MM.1S (cell line): ENCODE results near the gene ARHGEF19.

Experiments
- DNase-seq: peaks from one replicate; pipeline ENCODE4 v3.0.0-alpha.2; 2015
- H2AFZ ChIP-seq: fragments of 300-600 bp; sonication (generic); 2 replicates; pipeline ENCODE4 v1.6.0; 2016; ENCODE audit warnings: antibody characterized with exemption, low read length
- H3F3A ChIP-seq: fragments of 300-600 bp; sonication (generic); 2 replicates; pipeline ENCODE4 v1.6.1; 2016; ENCODE audit warnings: mild to moderate bottlenecking, antibody characterized with exemption, low read length, moderate library complexity, mixed read lengths; ENCODE audit not compliant: insufficient read depth
- H3K27ac ChIP-seq: fragments of 300-600 bp; sonication (generic); 2 replicates; pipeline ENCODE4 v1.5.1; 2016; ENCODE audit warnings: mild to moderate bottlenecking, low read length
- H3K27me3 ChIP-seq: fragments of 300-600 bp; sonication (generic); replicated peaks from 2 replicates; pipeline ENCODE4 v1.6.0; 2016; ENCODE audit warnings: low read length; ENCODE audit not compliant: insufficient read depth
- H3K36me3 ChIP-seq: fragments of 300-600 bp; sonication (generic); replicated peaks from 2 replicates; pipeline ENCODE4 v1.6.1; 2016; ENCODE audit warnings: mild to moderate bottlenecking, low read length, mixed read lengths; ENCODE audit not compliant: insufficient read depth
- H3K4me1 ChIP-seq: fragments of 300-600 bp; sonication (generic); 2 replicates; pipeline ENCODE4 v1.6.1; 2016; ENCODE audit warnings: low read length, mixed read lengths
- H3K4me2 ChIP-seq: fragments of 300-600 bp; sonication (generic); 2 replicates; pipeline ENCODE4 v1.6.0; 2016; ENCODE audit warnings: low read depth, low read length
- H3K4me3 ChIP-seq: fragments of 300-600 bp; sonication (generic); 2 replicates; pipeline ENCODE4 v1.5.1; 2016; ENCODE audit warnings: low read length, mixed read lengths
- H3K79me2 ChIP-seq: fragments of 300-600 bp; sonication (generic); 2 replicates; pipeline ENCODE4 v1.6.1; 2016; ENCODE audit warnings: mixed run types, low read length, mixed read lengths
- H3K9ac ChIP-seq: fragments of 300-600 bp; sonication (generic); 2 replicates; pipeline ENCODE4 v1.6.1; 2016; ENCODE audit warnings: low read length, mixed read lengths
- H3K9me2 ChIP-seq: fragments of 300-600 bp; sonication (generic); replicated peaks from 2 replicates; pipeline ENCODE4 v1.6.1; 2016; ENCODE audit warnings: mild to moderate bottlenecking, low read length, mixed read lengths; ENCODE audit not compliant: insufficient read depth
- H3K9me3 ChIP-seq: fragments of 300-600 bp; sonication (generic); replicated peaks from 2 replicates; pipeline ENCODE4 v1.6.1; 2016; ENCODE audit warnings: mild to moderate bottlenecking, low read length, mixed read lengths; ENCODE audit not compliant: insufficient read depth
- H4K20me1 ChIP-seq: fragments of 300-600 bp; sonication (generic); 2 replicates; pipeline ENCODE4 v1.6.1; 2016; ENCODE audit warnings: mild to moderate bottlenecking, low read length, moderate library complexity, mixed read lengths; ENCODE audit not compliant: insufficient read depth
- CTCF ChIP-seq: fragments of 300-600 bp; sonication (generic); IDR thresholded peaks from 2 replicates; pipeline ENCODE4 v1.5.1; 2016; ENCODE audit warnings: antibody characterized with exemption, low read length, mixed read lengths
- EZH2 ChIP-seq: fragments of 300-600 bp; sonication (generic); optimal IDR thresholded peaks from 2 replicates; pipeline ENCODE3; 2017; ENCODE audit warnings: low read depth, mild to moderate bottlenecking, antibody characterized with exemption, low read length, mixed read lengths
- EZH2phosphoT487 ChIP-seq: fragments of 300-600 bp; sonication (generic); IDR thresholded peaks from 2 replicates; pipeline ENCODE4 v1.6.1; 2018; ENCODE audit warnings: antibody characterized with exemption, low read length

ARHGEF19 gene

GRCh38 chr1:16212251-16212961, at the start of gene ARHGEF19:
TSS of gene ARHGEF19 (minus strand) at chr1:16212652. CDS start at chr1:16209054, 3,598 bp downstream.
- no peaks in the 10 kb centered on the region for H3K36me3 ChIP-seq
- no peak within 1 kb of the TSS for H3K4me2 ChIP-seq
- no peak for TF ChIP-seq EZH2phosphoT487
- no peak for TF ChIP-seq CTCF
- no peak for TF ChIP-seq EZH2
- H3K9me2 ChIP-seq = no peaks in the 10 kb centered on the region
- no peaks in the 10 kb centered on the region for H3K79me2 ChIP-seq
- H2AFZ ChIP-seq = no peak within 1 kb of the TSS
- H3K27me3 ChIP-seq = peaks cover 5% of the 10 kb centered on the region; the same call in 1 of the 2 replicates
- peaks cover 8% of the 10 kb centered on the region; the same call in 1 of the 2 replicates for H3K4me1 ChIP-seq
- no peak within 1 kb of the TSS for H3K9ac ChIP-seq
- H4K20me1 ChIP-seq = no peaks in the 10 kb centered on the region
- no peaks in the 10 kb centered on the region for H3F3A ChIP-seq
- H3K4me3 ChIP-seq = no peak within 1 kb of the TSS
- no peaks in the 10 kb centered on the region for H3K9me3 ChIP-seq
- no peak for DNase-seq
- H3K27ac ChIP-seq = no peak within 1 kb of the TSS

GRCh38 chr1:16262067-16262466, 49.6 kb upstream of the ARHGEF19 start:
- no peak overlapping the region for H3K4me3 ChIP-seq
- no peak overlapping the region for H2AFZ ChIP-seq
- H3K79me2 ChIP-seq = no peaks in the 10 kb centered on the region; the same call in 1 of the 2 replicates
- H3K36me3 ChIP-seq = no peaks in the 10 kb centered on the region
- no peaks in the 10 kb centered on the region for H4K20me1 ChIP-seq
- no peaks in the 10 kb centered on the region for H3K9me2 ChIP-seq
- TF ChIP-seq EZH2phosphoT487 = no peak
- no peak for TF ChIP-seq EZH2
- no peak for TF ChIP-seq CTCF
- no peak overlapping the region for H3K27ac ChIP-seq
- no peaks in the 10 kb centered on the region for H3K9me3 ChIP-seq
- H3F3A ChIP-seq = no peaks in the 10 kb centered on the region
- H3K4me2 ChIP-seq = no peak overlapping the region
- DNase-seq = no peak
- no peak overlapping the region for H3K9ac ChIP-seq
- no peaks in the 10 kb centered on the region for H3K27me3 ChIP-seq
- H3K4me1 ChIP-seq = no peaks in the 10 kb centered on the region

- Histone ChIP-seq H2AFZ (no peak overlapping the region), H3K9me3 (no peaks in the 10 kb centered on the region), H3F3A (no peaks in the 10 kb centered on the region), H3K9me2 (no peaks in the 10 kb centered on the region), H3K27me3 (no peaks in the 10 kb centered on the region), H3K4me1 (no peaks in the 10 kb centered on the region), H4K20me1 (no peaks in the 10 kb centered on the region), H3K4me3 (no peak overlapping the region), H3K4me2 (no peak overlapping the region), H3K27ac (no peak overlapping the region), H3K9ac (no peak overlapping the region), H3K36me3 (no peaks in the 10 kb centered on the region), H3K79me2 (no peaks in the 10 kb centered on the region; the same call in 1 of the 2 replicates)
- TF ChIP-seq CTCF = no peak
- no peak for DNase-seq
Observed at GRCh38 chr1:16260814-16261213, 48.4 kb upstream of the ARHGEF19 start.
